Measurements from ENCODE around the gene SLC66A2.
A peak's percentile ranks its signal among the peaks of the same experiment; 100 is the strongest.

The SLC66A2 gene

DNA sequence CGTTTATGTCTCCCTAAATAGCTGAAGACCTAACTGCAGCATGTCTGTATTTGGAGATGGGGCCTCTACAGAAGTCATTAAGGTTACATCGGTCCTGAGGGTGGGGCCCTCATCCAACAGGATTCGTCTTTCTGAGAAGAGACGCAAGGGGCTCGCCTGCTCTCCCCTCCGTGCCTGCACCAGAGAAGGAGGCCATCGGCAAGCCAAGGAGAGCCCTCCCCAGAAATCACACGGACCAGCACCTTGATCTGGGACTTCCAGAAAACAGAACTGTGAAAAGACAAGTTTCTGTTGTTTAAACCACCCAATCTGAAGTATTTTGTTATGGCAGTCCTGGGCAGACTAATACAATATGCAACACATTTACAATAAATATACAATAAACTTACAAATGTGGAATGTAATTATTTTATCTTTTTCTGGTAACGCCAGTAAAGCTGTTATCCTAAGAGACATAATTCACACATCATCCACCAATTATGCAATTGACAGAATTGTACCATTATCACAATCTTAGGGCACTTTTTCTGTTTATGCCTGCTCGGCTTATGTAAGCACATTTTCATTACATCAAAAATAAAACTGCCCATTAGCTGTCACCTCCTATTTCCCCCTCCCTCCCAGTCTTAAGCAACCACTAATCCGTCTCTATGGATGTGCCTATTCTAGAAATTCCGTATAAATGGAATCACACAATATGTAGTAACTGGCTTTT lies 19.1 kb upstream of the SLC66A2 start:
- DNase-seq = no peak

DNA sequence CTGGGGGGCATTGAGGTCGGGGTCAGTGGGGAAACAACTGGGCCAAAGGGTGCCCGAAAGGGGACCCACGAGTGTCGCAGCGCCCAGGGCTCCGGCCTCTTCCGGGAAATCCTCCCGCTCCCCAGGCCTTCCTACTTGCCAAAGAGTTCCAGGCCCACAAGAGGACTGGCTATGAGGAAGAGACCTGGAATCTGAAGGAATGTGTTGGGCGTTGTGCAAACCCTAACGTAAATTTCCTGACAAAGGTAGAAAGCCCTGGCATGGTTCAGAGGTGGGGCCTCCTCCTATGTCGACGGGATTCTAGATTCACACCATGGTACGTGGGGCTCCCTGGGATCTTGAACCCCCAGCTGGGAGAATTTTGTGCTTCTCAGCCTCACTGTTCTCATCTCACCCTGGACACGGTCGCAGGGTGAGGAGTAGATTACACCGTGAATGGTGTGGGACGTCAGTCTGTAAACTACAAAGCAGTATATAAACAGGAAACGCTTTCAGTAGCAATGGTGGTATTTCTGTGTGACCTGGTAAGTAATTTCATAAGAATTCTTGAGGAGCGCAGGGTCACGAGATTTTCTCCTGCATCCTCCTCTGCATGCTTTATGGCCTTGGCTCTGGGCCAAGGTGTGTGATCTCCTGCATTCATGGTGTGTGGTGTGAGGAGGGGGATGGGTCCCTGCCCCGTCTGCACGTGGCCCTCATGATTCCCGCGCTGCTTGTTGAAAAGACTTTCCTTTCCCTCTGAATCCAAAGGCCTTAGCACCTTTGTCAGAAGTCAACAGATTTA lies 13.9 kb upstream of the SLC66A2 start:
- DNase-seq = no peak

- DNase-seq = peak; percentile 70
These were observed 13.1 kb upstream of the SLC66A2 start, which contains the start of gene HSBP1L1 for GRCh38 chr18:79964330-79965118. Gene HSBP1L1, plus strand, starts transcription at chr18:79964643. Its CDS starts 93 bp downstream, at chr18:79964736.

GRCh38 chr18:79963658-79964329 lies 12.3 kb upstream of the SLC66A2 start:
- no peak for DNase-seq

DNA sequence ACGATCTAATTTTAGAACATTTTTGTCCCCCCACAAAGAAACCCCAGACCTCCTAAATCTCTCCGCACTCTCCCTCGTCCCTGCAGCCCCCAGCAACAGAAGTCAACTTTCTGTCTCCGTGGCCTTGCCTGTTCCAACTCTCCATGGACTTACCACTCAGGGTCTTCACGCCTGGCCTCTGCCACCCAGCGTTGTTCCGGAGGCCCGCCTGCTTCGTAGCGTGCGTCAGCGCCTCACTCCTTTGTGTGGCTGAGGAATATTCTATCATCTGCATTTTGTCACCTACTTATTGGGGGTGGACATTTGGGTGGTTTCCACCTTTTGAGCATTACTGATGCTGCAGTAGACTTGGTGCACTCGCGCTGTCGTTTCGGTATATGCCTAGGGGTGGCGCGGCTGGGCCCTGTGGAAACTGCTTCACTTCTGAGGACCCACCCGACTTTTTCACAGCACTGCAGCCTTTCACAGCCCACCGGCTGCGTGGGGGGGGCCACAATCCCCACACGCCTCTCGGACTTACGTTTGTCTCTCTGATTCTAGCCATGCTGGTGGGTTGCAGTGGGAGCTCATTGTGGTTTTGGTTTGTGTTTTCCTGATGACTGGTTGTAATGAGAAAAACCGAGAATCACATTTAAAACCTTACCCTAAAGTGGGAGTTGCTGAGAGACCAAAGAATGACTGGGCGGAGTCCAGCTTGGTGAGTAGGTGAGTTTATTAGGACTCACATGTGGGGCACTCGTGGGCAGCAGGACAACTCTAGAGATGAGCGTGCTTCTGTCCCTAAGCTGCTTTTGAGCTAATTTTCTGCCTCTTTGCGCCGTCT lies 11.6 kb upstream of the SLC66A2 start:
- DNase-seq = peak; percentile 74

GRCh38 chr18:79962311-79962710 lies 10.9 kb upstream of the SLC66A2 start:
- no peak for DNase-seq

DNA sequence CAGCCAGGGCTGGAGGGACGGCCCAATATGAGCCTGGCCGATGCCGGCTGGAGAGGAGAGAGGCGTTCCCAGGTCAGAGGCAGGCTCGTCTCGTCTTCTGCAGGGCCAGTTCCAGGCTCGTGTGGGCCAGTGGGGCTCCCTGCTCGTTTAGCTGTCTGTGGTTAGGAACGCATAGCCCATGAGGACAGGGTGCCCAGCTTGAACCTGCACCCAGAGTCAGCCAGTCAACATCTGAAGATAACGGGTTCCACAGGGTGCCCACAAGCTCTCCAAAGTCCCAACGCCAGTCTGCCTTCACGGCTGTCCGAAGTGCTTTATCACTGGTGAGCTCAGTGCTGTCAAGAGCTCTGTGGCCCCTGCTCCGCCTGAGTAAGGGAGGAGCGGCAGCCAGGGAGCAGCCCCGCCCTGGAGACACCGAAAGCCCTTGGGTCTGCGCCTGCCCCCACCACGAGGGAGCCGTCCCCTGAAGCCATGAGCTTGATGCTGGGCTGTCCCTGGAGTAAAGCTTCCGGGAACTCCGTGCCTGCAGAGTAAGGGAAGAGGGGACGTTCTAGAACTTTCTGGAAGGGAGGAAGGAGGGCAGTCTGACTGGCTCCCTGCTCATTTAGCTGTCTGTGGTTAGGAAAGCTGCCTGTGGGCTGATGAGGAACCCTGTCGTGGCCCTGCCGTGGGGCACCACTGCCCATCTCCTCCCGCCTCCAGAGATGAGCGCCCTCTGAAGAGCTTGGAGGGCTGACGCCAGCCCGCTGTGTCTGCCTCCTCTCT lies 10.3 kb upstream of the SLC66A2 start:
- no peak for DNase-seq

DNA sequence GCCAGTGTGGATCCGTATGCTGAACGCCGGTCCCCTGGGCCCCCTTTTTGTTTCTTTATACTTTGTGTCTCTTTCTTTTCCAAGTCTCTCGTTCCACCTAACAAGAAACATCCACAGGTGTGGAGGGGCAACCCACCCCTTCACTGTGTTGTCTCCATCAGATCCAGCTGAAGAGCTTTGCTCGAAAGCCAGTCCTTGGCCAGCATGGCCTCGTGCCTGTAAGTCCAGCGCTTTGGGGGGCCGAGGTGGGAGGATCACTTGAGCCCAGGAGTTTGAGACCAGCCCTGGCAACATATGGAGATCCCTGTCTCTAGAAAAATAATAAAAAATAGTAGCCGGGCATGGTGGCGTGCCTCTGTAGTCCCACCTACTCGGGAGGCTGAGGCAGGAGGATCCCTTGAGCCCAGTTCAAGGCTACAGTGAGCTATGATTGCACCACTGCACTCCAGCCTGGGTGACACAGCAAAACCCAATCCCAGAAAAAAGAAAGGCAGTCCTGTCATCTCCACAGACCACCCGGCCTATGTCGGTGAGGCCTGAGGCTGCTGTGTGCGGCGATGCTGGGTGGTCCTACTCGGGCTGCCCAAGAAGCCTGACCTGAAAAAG lies 9.6 kb upstream of the SLC66A2 start:
- no peak for DNase-seq

DNA sequence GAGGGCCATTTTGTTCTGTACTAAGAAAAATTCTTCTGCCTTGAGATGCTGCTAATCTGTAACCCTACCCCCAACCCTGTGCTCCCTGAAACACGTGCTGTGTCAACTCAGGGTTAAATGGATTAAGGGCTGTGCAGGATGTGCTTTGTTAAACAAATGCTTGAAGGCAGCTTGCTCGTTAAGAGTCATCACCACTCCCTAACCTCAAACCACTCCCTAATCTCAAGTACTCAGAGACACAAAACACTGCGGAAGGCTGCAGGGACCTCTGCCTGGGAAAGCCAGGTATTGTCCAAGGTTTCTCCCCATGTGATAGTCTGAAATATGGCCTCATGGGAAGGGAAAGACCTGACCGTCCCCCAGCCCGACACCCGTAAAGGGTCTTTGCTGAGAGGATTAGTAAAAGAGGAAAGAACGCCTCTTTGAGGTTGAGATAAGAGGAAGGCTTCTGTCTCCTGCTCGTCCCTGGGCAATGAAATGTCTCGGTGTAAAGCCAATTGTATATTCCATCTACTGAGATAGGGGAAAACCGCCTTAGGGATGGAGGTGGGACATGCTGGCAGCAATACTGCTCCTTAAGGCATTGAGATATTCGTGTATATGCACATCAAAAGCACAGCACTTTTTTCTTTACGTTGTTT lies 8.8 kb upstream of the SLC66A2 start:
- DNase-seq = peak; percentile 34

- DNase-seq = no peak
These were observed 7.5 kb upstream of the SLC66A2 start for GRCh38 chr18:79958981-79959380.

DNA sequence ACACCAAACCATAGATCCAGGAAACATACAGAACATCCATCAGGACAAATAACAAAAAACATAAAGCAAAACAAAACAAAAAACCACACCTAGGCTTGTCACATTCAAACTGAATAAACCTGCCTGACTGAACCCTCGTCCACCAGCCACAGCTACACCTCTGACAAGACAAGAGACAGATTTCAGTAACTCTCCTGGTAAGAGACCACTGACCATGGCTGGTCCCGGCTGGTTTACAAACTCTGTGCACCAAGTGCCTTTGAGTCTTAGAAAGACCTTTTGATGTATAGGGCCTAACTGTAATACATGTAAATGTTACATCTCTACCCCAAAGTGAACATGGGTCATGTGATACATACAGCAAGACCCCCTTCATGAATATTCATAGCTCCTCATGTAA lies 4.8 kb upstream of the SLC66A2 start:
- DNase-seq = no peak

- DNase-seq = no peak
These were observed 4.0 kb upstream of the SLC66A2 start for GRCh38 chr18:79955302-79956075.

- DNase-seq = no peak
These were observed 3.3 kb upstream of the SLC66A2 start for GRCh38 chr18:79954791-79955190.

- no peak for DNase-seq
These were observed 2.7 kb upstream of the SLC66A2 start for GRCh38 chr18:79953971-79954651.

- DNase-seq = no peak
These were observed 1.6 kb upstream of the SLC66A2 start for GRCh38 chr18:79952996-79953559.

DNA sequence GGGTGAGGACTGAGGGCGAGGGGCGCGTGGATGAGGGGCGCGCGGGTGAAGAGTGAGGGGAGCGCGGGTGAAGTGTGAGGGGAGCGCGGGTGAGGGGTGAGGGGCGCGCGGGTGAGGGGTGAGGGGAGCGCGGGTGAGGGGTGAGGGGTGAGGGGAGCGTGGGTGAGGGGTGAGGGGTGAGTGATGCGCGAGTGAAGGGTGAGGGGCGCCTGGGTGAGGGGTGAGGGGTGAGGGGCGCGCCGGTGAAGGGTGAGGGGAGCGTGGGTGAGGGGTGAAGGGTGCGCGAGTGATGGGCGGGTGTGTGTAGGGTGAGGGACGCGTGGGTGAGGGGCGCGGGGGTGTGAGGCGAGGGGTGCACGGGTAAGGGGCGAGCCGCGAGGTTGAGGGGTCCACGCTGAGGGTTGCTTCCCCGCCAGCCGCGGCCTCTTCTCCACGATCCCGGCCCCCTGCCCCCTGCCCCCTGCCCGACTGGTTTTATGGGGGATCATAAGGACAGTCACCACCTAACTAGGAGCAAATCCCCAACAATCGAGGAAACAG lies 1.1 kb upstream of the SLC66A2 start:
- DNase-seq = no peak

- DNase-seq = no peak
These were observed 725 bp downstream of the SLC66A2 start for GRCh38 chr18:79950515-79951341.
